SK-N-SH treated with all-trans-retinoic acid at 6 μM for 48 hours (cell line): Measurements from ENCODE around the gene THNSL1.
A peak's percentile ranks its signal among the peaks of the same experiment; 100 is the strongest.

ENCODE experiments used
- ATAC-seq: fragments of 200-7000 bp; cut with Tn5 transposase; 3 replicates; pipeline ENCODE4 v1.9.1; 2020; ENCODE audit warnings: mild to moderate bottlenecking, moderate library complexity
- CSDC2 ChIP-seq: fragments of 250-450 bp; sonication (Bioruptor Pico); IDR thresholded peaks from 2 replicates; pipeline ENCODE4 v1.5.0; 2020; ENCODE audit warnings: mild to moderate bottlenecking, moderate library complexity
- ESRRG ChIP-seq: fragments of 250-450 bp; sonication (Bioruptor Pico); IDR thresholded peaks from 2 replicates; pipeline ENCODE4 v1.6.1; 2021; ENCODE audit warnings: mild to moderate bottlenecking
- ISL1 ChIP-seq: fragments of 250-450 bp; sonication (Bioruptor Pico); IDR thresholded peaks from 2 replicates; pipeline ENCODE4 v2.1.2; 2022; ENCODE audit warnings: mild to moderate bottlenecking, moderate library complexity
- OSR1 ChIP-seq: fragments of 250-450 bp; sonication (Bioruptor Pico); IDR thresholded peaks from 2 replicates; pipeline ENCODE4 v1.8.0; 2022; ENCODE audit warnings: moderate library complexity, mild to moderate bottlenecking, inconsistent platforms
- PPARA ChIP-seq: fragments of 250-450 bp; sonication (Bioruptor Pico); IDR thresholded peaks from 2 replicates; pipeline ENCODE4 v1.5.0; 2020; ENCODE audit warnings: mild to moderate bottlenecking, borderline replicate concordance
- RARB ChIP-seq: fragments of 250-450 bp; sonication (Bioruptor Pico); IDR thresholded peaks from 2 replicates; pipeline ENCODE4 v1.8.0; 2021; ENCODE audit warnings: mild to moderate bottlenecking, moderate library complexity
- SNAI2 ChIP-seq: fragments of 250-450 bp; sonication (Bioruptor Pico); IDR thresholded peaks from 2 replicates; pipeline ENCODE4 v1.5.0; 2020; ENCODE audit warnings: mild to moderate bottlenecking, moderate library complexity
- TCF4 ChIP-seq: fragments of 250-450 bp; sonication (Bioruptor Pico); IDR thresholded peaks from 2 replicates; pipeline ENCODE4 v1.8.0; 2021; ENCODE audit warnings: mild to moderate bottlenecking, moderate library complexity, borderline replicate concordance
- ZC3H10 ChIP-seq: fragments of 250-450 bp; sonication (Bioruptor Pico); IDR thresholded peaks from 2 replicates; pipeline ENCODE4 v1.5.1; 2021; ENCODE audit warnings: mild to moderate bottlenecking, moderate library complexity
- ZFP3 ChIP-seq: fragments of 250-450 bp; sonication (Bioruptor Pico); IDR thresholded peaks from 2 replicates; pipeline ENCODE4 v1.5.0; 2020; ENCODE audit warnings: mild to moderate bottlenecking, moderate library complexity
- ZNF565 ChIP-seq: fragments of 450-650 bp; formaldehyde crosslinking; conservative IDR thresholded peaks from 2 replicates; pipeline ENCODE4 v1.5.0; 2020; ENCODE audit warnings: low read depth, mild to moderate bottlenecking, moderate library complexity
- ZNF70 ChIP-seq: fragments of 450-650 bp; formaldehyde crosslinking; IDR thresholded peaks from 2 replicates; pipeline ENCODE4 v1.5.0; 2020; ENCODE audit warnings: mild to moderate bottlenecking, moderate library complexity
- ZNF8 ChIP-seq: fragments of 450-650 bp; formaldehyde crosslinking; IDR thresholded peaks from 2 replicates; pipeline ENCODE4 v1.5.0; 2020; ENCODE audit warnings: mild to moderate bottlenecking, moderate library complexity
- TF ChIP-seq, protein P1 (sequence below): fragments of 250-450 bp; sonication (Bioruptor Pico); IDR thresholded peaks from 2 replicates; pipeline ENCODE4 v1.5.0; 2020; ENCODE audit warnings: mild to moderate bottlenecking, moderate library complexity
- TF ChIP-seq, protein P2 (sequence below): fragments of 250-450 bp; sonication (Bioruptor Pico); IDR thresholded peaks from 2 replicates; pipeline ENCODE4 v1.5.1; 2020; ENCODE audit warnings: low read depth, mild to moderate bottlenecking, moderate library complexity
- TF ChIP-seq, protein P3 (sequence below): fragments of 250-450 bp; sonication (Bioruptor Pico); IDR thresholded peaks from 2 replicates; pipeline ENCODE4 v1.5.1; 2021; ENCODE audit warnings: mild to moderate bottlenecking, moderate library complexity
- TF ChIP-seq, protein P4 (sequence below): fragments of 250-450 bp; sonication (Bioruptor Pico); IDR thresholded peaks from 2 replicates; pipeline ENCODE4 v1.8.0; 2020; ENCODE audit warnings: mild to moderate bottlenecking, moderate library complexity, borderline replicate concordance

Gene THNSL1

DNA sequence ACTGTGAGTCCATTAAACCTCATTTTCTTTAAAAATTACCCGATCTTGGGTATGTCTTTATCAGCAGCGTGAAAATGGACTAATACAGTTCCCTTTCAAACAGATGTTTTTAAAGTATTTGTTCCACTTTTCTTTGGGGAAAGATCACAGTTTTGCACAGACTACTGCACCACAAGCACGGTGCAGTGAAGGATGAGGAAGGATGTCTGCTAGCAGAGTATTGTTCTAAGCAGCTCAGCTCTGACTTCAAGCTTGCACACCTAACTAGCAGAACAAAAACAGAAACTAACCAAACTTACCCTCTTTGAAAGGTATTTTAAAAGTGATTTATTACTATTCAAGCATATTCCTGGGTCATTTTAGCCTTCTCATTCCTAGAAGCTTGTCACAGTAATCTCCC, 20.0 kb downstream of the THNSL1 start:
- no peak for TF ChIP-seq TCF4 (CRISPR knock-in tag)
- TF ChIP-seq RARB (CRISPR knock-in tag): no peak
- no peak for TF ChIP-seq ZNF565 (CRISPR knock-in tag)
- no peak for TF ChIP-seq CSDC2
- TF ChIP-seq, protein P1, sequence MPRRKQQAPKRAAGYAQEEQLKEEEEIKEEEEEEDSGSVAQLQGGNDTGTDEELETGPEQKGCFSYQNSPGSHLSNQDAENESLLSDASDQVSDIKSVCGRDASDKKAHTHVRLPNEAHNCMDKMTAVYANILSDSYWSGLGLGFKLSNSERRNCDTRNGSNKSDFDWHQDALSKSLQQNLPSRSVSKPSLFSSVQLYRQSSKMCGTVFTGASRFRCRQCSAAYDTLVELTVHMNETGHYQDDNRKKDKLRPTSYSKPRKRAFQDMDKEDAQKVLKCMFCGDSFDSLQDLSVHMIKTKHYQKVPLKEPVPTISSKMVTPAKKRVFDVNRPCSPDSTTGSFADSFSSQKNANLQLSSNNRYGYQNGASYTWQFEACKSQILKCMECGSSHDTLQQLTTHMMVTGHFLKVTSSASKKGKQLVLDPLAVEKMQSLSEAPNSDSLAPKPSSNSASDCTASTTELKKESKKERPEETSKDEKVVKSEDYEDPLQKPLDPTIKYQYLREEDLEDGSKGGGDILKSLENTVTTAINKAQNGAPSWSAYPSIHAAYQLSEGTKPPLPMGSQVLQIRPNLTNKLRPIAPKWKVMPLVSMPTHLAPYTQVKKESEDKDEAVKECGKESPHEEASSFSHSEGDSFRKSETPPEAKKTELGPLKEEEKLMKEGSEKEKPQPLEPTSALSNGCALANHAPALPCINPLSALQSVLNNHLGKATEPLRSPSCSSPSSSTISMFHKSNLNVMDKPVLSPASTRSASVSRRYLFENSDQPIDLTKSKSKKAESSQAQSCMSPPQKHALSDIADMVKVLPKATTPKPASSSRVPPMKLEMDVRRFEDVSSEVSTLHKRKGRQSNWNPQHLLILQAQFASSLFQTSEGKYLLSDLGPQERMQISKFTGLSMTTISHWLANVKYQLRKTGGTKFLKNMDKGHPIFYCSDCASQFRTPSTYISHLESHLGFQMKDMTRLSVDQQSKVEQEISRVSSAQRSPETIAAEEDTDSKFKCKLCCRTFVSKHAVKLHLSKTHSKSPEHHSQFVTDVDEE: no peak
- TF ChIP-seq, protein P2, sequence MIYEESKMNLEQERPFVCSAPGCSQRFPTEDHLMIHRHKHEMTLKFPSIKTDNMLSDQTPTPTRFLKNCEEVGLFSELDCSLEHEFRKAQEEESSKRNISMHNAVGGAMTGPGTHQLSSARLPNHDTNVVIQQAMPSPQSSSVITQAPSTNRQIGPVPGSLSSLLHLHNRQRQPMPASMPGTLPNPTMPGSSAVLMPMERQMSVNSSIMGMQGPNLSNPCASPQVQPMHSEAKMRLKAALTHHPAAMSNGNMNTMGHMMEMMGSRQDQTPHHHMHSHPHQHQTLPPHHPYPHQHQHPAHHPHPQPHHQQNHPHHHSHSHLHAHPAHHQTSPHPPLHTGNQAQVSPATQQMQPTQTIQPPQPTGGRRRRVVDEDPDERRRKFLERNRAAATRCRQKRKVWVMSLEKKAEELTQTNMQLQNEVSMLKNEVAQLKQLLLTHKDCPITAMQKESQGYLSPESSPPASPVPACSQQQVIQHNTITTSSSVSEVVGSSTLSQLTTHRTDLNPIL (CRISPR knock-in tag): no peak
- TF ChIP-seq ZNF8 (CRISPR knock-in tag): no peak
- no peak for TF ChIP-seq SNAI2 (CRISPR knock-in tag)
- ATAC-seq: no peak

DNA sequence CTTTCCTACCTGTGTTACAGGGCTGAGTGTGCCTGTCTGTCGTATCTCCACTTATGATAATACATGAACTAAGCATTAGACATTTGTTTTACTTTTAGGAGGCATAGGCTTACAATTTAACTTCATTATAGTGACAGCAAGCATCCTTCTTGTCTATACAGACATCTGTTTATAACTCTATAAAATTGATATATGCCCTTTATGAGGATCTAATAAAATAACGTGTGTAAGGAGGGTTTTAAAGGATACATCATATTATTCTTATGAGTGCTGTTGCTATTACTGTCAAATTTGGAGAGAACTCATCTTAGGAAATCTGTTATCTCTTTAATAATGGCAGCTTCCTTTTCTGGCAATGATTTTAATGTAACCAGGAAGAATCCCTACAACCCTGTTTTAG, 21.9 kb downstream of the THNSL1 start:
- TF ChIP-seq, protein P2 (CRISPR knock-in tag): no peak
- TF ChIP-seq OSR1 (CRISPR knock-in tag) (no peak), ISL1 (CRISPR knock-in tag) (peak; percentile 88)
- ATAC-seq: no peak

DNA sequence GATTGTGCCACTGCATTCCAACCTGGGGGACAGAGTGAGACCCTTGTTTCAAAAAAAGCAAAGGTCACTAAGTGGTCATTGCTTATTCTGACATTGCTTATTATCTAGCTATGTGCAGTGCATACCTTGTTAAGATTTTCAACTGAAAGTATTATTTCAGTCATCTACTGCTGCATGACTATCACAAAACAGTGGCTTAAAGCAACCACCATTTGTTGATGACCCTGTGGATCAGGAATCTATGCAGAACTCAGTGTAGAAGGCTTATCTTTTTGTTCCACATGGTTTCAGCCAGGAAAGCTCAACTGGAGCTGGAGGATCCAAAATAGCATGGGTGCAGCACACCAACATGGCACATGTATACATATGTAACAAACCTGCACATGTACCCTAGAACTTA, 23.1 kb downstream of the THNSL1 start:
- TF ChIP-seq ZNF70 (CRISPR knock-in tag) (no peak), ZFP3 (CRISPR knock-in tag) (no peak), ISL1 (CRISPR knock-in tag) (no peak)
- TF ChIP-seq, protein P3, sequence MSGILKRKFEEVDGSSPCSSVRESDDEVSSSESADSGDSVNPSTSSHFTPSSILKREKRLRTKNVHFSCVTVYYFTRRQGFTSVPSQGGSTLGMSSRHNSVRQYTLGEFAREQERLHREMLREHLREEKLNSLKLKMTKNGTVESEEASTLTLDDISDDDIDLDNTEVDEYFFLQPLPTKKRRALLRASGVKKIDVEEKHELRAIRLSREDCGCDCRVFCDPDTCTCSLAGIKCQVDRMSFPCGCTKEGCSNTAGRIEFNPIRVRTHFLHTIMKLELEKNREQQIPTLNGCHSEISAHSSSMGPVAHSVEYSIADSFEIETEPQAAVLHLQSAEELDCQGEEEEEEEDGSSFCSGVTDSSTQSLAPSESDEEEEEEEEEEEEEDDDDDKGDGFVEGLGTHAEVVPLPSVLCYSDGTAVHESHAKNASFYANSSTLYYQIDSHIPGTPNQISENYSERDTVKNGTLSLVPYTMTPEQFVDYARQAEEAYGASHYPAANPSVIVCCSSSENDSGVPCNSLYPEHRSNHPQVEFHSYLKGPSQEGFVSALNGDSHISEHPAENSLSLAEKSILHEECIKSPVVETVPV (CRISPR knock-in tag): no peak
- ATAC-seq: no peak

DNA sequence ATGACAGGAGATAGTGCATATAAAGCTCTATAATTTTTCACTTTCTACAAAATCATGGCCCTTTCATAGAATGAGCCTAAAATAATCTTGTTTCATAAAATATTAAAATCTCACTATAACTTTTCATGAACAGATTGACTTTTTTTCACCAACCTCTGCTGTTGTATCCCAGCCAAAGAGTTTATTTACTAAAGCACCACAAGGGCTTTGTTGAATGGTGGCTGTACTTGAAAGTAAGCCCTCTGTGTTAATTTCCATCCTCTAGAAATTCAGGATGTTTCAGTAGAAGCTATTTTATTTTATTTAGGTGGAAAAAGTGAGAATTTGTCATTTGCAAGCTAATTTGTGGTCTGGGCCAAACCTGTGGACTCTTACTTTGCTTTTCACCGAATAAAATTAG, 30.2 kb downstream of the THNSL1 start:
- no peak for ATAC-seq
- TF ChIP-seq SNAI2 (CRISPR knock-in tag) (no peak), ZC3H10 (CRISPR knock-in tag) (no peak), ESRRG (CRISPR knock-in tag) (no peak), PPARA (CRISPR knock-in tag) (no peak), ZNF8 (CRISPR knock-in tag) (no peak), TCF4 (CRISPR knock-in tag) (no peak)
- TF ChIP-seq, protein P3 (CRISPR knock-in tag): no peak
- TF ChIP-seq, protein P4, sequence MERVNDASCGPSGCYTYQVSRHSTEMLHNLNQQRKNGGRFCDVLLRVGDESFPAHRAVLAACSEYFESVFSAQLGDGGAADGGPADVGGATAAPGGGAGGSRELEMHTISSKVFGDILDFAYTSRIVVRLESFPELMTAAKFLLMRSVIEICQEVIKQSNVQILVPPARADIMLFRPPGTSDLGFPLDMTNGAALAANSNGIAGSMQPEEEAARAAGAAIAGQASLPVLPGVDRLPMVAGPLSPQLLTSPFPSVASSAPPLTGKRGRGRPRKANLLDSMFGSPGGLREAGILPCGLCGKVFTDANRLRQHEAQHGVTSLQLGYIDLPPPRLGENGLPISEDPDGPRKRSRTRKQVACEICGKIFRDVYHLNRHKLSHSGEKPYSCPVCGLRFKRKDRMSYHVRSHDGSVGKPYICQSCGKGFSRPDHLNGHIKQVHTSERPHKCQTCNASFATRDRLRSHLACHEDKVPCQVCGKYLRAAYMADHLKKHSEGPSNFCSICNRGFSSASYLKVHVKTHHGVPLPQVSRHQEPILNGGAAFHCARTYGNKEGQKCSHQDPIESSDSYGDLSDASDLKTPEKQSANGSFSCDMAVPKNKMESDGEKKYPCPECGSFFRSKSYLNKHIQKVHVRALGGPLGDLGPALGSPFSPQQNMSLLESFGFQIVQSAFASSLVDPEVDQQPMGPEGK (CRISPR knock-in tag): no peak
